GM19397 (cell line): ENCODE data around the gene ZNF454.

Experiments used
- ATAC-seq: cut with Tn5 transposase; IDR thresholded peaks from one replicate; pipeline ENCODE4 v1.9.1; 2021; ENCODE audit warnings: mild to moderate bottlenecking, moderate library complexity; ENCODE audit not compliant: unreplicated experiment

ZNF454 gene

DNA sequence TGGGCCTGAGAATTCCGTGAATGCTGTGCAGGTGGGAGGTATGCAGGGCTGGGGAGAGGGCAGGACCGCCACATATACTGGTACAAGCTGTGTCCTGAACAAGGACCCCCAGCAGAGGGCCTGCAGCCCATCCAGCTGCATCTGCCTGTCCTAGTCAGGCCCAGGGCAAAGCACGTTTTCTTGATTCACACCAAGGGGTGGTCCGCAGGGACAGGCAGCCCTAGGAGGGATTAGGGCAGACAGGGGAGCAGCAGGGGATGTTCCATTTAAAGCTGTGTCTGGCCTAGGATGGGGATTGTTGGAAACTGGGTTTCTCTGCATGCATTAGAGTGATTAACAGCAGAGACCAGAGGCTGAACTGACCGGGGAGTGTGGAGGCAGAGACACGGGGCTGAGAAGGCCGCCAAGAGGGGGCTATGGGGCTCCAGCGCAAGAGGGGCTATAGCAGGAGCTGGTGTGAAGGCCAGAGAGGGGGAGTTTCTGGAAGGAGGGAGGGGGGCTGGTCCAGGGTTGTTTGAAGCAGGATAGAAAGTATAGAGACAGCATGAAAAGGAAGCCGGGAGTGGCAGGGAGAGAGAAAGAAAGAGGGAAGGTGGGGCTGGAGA is 51.4 kb downstream of the ZNF454 start:
- ATAC-seq = no peak

DNA sequence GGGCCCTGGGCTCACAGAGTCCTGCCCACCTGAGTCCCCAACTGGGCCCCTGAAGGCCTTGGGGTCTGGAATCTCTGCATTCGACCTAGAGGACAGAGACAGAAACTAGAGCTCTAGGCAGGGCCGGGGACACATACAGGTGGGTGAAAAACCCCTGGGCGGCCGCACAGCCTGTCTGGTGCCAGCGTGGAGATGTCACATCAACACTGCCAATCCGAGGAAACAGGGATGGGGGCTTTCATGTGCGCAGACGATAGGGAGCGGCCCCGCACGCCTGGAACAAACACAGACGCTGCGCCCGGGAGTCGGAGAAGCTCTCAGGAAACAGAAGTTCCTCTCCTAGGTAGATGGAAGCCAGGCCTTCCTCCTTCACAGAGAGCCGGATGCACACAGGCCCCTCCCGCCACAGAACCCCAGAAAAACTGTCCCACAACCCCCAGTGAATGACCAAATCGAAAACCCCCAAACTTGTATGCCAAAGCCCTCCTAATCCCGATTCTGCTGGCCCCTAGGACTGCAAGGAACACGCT is 52.3 kb downstream of the ZNF454 start:
- ATAC-seq = no peak

DNA sequence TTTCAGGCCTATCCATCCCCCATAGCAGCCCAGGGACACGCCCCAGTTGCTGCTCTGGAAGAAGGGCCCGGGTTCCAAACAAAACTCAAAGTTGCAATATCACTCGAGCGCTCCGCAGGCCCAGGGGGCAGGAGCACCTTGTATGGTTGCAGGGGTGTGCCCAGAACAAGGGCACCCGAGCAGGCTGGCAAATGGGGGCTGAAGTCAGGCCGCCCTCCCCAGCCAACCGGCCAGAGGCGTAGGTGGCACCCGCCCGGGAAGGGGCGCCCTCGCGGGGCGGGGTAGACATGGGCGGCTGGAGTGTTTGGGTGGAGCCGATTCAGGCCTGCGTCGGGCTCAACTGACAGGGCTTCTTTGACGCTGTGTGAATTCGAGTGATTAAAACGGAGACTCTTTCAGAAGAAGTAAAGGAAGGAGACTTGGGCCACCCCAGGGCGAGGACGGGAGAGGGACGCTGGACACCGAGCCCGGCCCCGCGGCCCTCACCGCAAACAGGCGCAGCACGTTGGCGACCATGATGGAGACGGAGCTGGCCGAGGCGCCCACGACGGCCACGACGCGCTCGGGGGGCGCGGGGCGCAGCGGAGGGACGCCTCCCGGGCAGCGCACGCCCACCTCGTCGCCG is 53.1 kb downstream of the ZNF454 start:
- ATAC-seq = no peak

DNA sequence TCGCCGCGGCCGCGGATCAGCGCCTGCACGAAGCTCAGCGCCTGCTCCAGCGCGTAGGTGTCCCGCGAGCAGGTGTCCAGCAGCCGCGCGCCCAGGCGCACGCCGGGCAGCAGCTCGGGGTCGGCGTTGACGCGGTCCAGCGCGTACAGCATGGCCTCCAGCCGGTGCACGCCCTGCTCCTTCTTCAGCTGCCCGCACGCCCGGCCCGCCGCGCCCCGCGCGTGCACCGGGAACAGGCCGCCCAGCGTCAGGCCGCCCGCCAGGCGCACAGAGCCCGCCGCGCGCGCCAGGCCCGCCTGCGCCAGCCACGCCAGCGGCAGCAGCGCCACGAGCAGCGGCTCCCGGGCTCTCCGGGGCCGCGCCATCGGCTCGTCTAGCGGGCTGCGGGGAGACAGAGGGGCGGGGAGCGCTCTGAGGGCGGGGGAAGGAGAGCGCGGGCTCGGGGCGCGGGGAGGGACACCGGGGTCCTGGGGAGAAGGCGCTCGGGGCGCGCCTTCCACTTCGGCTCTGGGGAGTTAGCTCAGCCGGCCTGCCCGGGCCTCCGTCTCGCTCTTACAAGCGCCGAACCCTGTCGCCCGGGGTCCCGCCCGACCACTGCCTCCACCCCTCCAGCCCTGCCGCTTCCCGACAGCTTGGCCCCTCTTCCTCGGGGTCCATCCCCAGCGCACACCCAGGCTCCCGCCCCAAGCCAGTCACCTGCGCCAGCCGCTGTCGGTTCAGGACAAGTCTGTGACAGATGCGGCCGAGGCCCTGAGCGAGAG is 53.8 kb downstream of the ZNF454 start, which contains the start of gene GRM6:
GRM6 (minus strand) TSS at position 741 of the 761 bp plus-strand sequence; CDS start at position 365, 376 bp downstream.
- no peak for ATAC-seq

DNA sequence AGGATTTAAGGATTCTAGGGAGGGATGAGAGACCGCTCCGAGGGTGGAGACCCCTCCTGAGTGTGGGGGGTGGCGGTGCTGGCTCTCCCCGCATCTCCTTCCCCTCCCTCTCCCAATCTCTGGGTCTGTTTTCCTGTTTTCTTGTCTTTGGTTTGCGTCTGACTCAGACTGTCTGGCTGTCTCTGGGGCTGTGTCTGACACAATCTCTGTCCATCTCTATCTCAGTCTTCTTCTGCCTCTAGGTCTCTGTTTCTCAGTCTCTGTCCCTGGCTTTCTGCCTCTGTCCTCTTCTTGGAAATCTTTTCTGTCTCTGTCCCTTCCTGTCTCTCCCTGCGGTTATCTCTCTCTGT is 54.3 kb downstream of the ZNF454 start:
- no peak for ATAC-seq

DNA sequence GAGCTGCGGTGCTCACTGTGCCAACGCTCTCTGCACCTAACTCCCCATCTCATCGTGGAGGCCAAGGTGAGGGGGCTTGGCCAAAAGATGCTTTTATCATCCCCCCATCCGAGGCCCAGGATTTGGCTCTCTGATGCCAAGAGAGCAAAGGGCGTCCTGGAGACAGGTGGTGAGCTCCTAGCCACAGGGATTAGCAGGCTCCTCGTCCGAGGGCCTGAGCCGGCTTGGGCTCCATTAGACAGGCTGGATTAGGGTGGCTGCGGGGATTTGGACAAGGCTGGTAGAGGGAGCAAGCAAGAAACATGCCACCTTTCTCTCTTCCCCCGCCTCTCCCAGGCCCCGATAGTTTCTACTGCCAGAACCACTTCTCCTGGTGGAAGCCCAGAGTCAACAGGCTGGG is 55.2 kb downstream of the ZNF454 start:
- no peak for ATAC-seq

DNA sequence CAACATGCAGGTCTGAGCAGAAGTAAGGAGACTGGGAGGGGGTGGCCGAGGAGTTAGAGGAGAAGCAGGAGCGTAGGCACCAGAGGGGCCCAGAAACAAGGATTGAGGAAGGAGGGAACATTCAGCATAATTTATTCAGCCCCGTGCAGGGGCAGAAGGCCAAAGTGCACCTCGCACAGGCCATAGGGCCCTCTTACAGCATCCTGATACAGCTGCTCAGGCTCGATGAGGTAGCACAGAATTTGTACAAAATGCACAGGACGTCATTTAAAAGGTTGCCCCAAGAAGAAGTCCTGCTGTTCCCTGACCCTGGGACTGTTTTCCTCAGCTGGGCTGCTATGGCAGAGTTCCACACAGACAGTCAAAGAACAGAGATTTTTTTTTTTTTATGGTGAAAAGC is 56.2 kb downstream of the ZNF454 start:
- ATAC-seq = no peak

DNA sequence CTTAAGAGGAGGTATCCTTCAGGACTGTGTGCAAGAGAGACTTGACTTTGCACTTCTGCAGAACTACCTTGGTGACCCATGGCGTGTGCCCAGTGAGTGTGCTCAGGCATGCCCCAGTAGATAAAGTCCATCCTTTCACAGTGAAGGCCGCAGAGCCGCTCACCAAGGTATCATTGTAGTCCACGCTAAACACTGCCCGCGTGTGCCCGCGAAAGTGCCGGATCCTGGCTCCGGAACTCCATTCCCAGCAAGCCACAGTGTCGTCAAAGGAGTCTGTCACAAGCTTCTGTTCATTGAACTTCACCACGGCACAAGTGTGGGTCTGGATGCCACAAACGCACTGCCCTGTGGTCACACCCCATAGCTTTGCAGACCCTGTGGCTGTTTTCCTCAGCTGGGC is 57.4 kb downstream of the ZNF454 start:
- ATAC-seq = no peak

DNA sequence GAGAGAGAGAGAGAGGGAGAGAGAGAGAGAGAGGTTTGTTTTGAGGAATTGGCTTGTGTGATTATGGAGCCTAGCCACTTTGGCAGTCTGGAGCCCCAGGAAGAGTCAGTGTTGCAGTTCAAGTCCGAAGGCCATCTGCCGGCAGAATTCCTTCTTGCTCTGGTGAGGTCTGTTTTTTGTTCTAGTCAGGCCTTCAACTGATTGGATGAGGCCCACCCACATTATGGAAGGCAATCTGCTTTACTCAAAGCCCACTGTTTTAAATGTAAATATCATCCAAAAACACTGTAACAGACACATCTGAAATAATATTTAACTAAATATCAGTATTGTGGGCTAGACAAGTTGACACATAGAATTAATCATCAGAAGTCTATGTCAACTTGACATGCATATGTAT is 65.6 kb downstream of the ZNF454 start:
- ATAC-seq = no peak

DNA sequence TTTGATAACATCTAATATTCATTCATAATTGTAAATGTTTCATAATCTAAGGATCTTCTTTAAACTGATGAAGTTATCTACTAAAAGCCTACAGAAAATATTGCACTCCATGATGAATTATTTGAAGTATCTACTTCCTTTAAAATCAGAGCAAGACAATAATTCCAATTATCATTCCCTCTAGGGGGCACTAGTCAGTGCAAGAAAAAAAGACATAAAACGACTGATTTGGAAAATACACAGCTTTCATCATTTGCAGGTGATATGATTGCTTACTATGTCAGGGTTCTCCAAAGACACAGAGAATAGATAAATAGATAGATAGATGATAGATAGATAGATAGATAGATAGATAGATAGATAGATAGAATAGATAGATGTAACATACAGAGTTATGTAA is 67.7 kb downstream of the ZNF454 start:
- ATAC-seq = no peak
